Measurements from ENCODE around the gene RPP38.

DNA sequence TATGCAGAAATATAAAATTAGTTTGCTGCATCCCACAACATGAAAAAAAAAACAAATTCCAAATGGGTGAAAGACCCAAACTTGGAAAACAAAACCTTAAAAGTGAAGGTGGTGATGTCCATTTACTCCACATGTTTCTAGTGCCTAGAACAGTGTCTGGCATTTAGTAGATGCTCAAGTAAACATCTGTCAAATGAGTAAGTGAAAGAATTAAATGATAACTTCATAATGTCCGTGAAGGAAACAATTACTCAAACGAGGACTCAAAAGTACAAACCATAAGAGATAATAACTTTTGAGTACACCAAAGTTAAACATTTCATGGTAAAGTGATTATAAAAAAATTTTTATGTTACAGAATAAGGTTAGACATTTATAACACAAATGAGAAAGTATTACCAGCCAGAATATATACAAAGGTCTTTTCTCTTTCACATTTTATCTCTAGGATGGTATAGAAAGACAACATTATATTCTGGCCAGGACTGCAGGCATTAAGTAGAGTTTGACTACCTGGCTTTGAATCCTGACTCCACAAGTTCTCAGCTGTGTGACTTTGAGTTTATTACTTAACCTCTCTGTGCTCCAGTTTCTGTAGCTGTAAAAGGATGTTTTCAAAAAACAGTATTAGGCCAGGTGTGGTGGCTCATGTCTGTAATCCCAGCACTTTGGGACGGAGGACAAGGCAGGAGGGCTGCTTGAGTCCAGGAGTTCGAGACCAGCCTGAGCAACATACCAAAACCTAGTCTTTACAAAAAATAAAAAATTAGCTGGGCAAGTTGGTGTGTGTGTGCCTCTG, 50.6 kb downstream of the RPP38 start:
- TF ChIP-seq, protein P1, sequence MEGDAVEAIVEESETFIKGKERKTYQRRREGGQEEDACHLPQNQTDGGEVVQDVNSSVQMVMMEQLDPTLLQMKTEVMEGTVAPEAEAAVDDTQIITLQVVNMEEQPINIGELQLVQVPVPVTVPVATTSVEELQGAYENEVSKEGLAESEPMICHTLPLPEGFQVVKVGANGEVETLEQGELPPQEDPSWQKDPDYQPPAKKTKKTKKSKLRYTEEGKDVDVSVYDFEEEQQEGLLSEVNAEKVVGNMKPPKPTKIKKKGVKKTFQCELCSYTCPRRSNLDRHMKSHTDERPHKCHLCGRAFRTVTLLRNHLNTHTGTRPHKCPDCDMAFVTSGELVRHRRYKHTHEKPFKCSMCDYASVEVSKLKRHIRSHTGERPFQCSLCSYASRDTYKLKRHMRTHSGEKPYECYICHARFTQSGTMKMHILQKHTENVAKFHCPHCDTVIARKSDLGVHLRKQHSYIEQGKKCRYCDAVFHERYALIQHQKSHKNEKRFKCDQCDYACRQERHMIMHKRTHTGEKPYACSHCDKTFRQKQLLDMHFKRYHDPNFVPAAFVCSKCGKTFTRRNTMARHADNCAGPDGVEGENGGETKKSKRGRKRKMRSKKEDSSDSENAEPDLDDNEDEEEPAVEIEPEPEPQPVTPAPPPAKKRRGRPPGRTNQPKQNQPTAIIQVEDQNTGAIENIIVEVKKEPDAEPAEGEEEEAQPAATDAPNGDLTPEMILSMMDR (IDR thresholded peaks at IDR 0.05) = no peak
- no peak for TF ChIP-seq POLR2A (IDR thresholded peaks at IDR 0.05)
